GM10847 (cell line): Measurements from ENCODE around the gene RIPPLY1.

ENCODE experiments used
- POLR2A ChIP-seq: IDR thresholded peaks from 2 replicates; pipeline ENCODE4 v1.6.1; 2011; ENCODE audit not compliant: insufficient read length; ENCODE audit errors: extremely low read depth

The RIPPLY1 gene

DNA sequence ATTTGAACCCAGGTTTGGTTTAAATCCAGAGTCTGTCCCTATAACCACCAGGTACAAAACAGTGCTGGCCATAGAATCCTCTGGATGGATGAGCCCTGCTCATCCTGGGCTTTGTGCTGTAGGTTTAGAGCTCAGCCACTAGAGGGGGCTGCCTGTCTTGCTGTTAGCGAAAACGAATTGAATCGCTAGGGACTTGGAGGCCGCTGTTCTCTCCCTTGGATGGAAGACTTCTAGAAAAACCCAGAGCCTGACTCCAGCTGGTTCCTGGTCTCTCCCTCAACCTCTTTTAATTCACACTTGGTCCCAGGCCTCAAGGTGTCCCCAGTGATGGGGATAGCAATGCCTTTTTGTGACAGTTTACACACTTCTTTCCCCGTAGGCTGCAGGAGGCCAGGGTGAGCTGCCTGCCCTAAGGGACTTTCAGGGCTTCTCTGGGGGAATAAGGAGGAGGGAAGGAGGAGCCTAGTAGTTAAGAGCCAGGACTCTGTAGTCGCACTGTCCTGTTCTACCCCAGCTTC lies 8.7 kb downstream of the RIPPLY1 start:
- no peak for TF ChIP-seq POLR2A

DNA sequence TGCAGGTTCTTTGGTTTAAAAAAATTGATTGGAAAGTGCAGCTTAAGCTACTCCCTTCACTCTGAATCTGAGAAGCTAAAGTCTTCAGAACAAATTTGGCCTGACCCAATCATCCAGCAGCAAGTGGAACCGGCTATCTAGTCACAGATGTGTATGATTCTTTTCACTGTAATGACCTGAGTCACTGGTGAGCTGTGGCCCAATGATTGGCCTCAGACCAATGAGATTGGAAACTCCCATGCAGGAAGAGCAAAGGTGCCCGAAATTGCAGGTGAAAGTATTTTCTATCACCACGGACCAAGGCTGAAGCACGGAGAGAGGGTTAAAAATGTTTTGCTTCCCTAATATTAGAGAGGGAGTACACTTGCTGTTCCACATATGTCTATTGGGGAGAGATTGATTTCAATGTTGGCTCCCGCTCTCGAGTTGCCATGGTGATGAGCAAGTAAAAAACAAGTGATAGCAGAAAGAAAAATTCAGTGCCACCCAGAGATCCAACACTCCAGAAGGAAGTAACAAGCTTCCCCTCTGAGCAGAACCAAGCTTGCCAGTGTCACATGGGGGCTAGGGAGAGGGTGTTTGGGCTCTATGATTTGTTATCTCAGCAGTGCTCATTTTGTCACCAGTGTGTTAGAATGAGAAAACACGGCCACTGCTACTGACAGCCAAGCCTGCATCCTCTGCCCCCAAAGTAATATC lies 11.2 kb downstream of the RIPPLY1 start:
- no peak for TF ChIP-seq POLR2A

GRCh38 chrX:106889468-106889867 lies 13.7 kb downstream of the RIPPLY1 start:
- no peak for TF ChIP-seq POLR2A

- no peak for TF ChIP-seq POLR2A
These were observed 28.0 kb downstream of the RIPPLY1 start for GRCh38 chrX:106875151-106875550.

GRCh38 chrX:106874075-106874474 lies 29.1 kb downstream of the RIPPLY1 start:
- no peak for TF ChIP-seq POLR2A

DNA sequence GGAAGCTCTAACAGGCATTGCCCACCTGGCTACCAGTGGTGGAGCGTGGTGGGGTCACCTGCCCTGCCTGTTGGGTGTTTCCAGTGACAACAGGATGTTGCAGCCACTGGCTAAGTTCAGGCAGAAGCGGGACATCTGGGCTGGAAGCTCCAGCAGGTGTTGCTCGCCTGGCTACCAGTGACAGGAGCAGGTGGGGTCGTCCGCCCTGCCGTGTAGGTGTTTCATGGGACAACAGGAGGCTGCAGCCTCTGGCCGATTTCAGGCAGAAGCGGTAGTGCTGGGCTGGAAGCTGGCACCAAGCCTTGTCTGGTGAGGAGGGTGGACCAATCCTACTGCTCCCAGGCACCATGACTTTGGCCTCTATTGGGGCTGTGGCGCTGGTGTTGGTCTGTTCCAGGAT lies 39.4 kb downstream of the RIPPLY1 start:
- TF ChIP-seq POLR2A, result no peak

- no peak for TF ChIP-seq POLR2A
These were observed 40.0 kb downstream of the RIPPLY1 start for GRCh38 chrX:106862972-106863688.
